ENCODE measurements around the gene IGF1R. TPM values are rescaled to one million over a fixed set of nuclear protein-coding genes. Genes with fewer than 3 reads are reported as not detected.

Gene IGF1R
- total RNA-seq, 1 experiment from 2014 or later, result 16.3 TPM

DNA sequence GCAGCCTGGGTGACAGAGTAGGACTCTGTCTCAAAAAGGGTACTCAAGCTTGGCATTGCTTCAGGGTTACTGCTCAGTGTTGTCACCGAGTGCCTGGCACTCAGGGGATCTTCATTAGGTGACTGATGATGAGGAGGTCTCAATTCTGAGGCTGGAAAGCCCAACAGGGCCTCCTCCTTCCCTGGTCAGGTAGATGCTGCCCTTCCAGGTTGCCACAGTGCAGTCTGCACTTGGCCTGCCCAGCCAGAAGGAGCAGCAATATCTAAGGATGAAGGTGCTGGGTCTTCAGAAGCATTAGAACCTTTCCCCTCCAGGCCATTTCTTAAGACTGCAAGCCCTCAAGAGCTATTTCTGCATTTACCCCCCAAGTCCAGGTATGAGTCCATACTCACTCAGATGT, 317.3 kb downstream of the IGF1R start:
- no peaks in the 10 kb centered on the region for H3K36me3 ChIP-seq (ENCODE audit: control insufficient read depth in 1 of 2, insufficient read depth in 2 of 2, low read length in 2 of 2)
- H3K4me2 ChIP-seq (ENCODE audit: low read length), result no peak overlapping the region
- no peak overlapping the region for H3K4me3 ChIP-seq (replicated peaks in 1 of 2; ENCODE audit: low read depth in 1 of 2, low read length in 2 of 2)
- ChIA-PET POLR2A (no interaction called here), CTCF (interaction anchor here (0.9 kb wide), 1 partner anchor 111 kb away, joined by 3 read pairs; no protein-coding TSS in a partner anchor), RAD21 (ENCODE audit: low non-redundant PET in 1 of 2, low total read pairs in 2 of 2, uncharacterized antibody in 2 of 2, unreplicated experiment in 2 of 2) (no interaction called here)
- H3K79me2 ChIP-seq (ENCODE audit: insufficient read depth, low read length), result no peaks in the 10 kb centered on the region
- no peaks in the 10 kb centered on the region for H3K27me3 ChIP-seq (ENCODE audit: insufficient read depth, low read length)
- no TSS peak for BruUV-seq (replicated peaks)
- TF ChIP-seq, protein P1, sequence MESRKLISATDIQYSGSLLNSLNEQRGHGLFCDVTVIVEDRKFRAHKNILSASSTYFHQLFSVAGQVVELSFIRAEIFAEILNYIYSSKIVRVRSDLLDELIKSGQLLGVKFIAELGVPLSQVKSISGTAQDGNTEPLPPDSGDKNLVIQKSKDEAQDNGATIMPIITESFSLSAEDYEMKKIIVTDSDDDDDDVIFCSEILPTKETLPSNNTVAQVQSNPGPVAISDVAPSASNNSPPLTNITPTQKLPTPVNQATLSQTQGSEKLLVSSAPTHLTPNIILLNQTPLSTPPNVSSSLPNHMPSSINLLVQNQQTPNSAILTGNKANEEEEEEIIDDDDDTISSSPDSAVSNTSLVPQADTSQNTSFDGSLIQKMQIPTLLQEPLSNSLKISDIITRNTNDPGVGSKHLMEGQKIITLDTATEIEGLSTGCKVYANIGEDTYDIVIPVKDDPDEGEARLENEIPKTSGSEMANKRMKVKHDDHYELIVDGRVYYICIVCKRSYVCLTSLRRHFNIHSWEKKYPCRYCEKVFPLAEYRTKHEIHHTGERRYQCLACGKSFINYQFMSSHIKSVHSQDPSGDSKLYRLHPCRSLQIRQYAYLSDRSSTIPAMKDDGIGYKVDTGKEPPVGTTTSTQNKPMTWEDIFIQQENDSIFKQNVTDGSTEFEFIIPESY (IDR thresholded peaks at IDR 0.05; ENCODE audit: extremely low read depth, insufficient replicate concordance, low read length), result no peak
- no peak for TF ChIP-seq ZFX (IDR thresholded peaks at IDR 0.05)
- no peaks in the 10 kb centered on the region for H4K20me1 ChIP-seq (ENCODE audit: insufficient read depth)
- ATAC-seq (no peak), DNase-seq (ENCODE audit: low read depth, low spot score) (no peak)
- no peaks in the 10 kb centered on the region for H3K9me2 ChIP-seq (ENCODE audit: insufficient read depth)
- no peaks in the 10 kb centered on the region for H3K9me3 ChIP-seq (ENCODE audit: control insufficient read depth in 1 of 2, insufficient read depth in 1 of 2, low read depth in 1 of 2, low read length in 2 of 2)
- no peak overlapping the region for H2AFZ ChIP-seq (ENCODE audit: low read depth, low read length, poor library complexity, severe bottlenecking)
- intact Hi-C loops (cut with micrococcal nuclease), result no loop called here
- no peak overlapping the region for H3K9ac ChIP-seq (ENCODE audit: low read length)
- peaks cover 0 to 2% of the 10 kb centered on the region in 2 experiments; a peak in 1 of 4 replicates for H3K4me1 ChIP-seq (ENCODE audit: control insufficient read depth in 1 of 2, insufficient read depth in 2 of 2, low read length in 2 of 2)
- H3K27ac ChIP-seq (ENCODE audit: low read depth, low read length), result no peak overlapping the region

DNA sequence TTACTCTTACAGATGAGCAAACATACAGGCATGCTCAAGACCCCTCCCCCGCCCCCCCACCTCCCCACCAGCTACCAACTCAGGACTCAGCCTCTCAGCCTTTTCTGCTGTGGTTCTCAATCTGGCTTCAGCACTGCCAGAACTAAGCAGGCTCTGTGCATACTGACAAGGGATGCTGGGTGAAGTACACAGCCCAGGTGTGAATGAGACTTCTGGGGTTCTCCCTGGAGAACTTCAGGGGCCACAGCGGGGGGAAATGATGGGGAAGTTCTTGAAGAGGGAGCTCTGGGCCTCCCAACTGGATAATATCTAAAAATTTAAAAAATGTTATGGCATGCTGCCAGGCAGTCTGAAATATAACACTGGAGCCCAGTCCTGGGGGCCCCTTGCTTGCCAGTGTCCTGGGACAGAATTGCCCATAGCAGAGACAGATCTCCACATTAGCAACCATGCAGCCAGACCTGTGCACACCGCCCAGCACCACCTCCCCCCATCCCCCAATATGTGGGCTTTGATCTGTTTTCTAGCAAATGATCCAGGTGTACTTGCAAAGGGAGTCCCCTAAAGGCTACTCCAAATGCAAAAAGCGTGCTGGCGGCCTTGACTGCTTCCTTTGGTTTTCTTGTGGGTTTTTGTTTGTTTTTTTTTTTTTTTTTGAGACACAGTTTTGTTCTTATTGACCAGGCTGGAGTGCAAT, 317.9 kb downstream of the IGF1R start:
- intact Hi-C loops (cut with micrococcal nuclease), result no loop called here
- Histone ChIP-seq H2AFZ (ENCODE audit: low read depth, low read length, poor library complexity, severe bottlenecking) (no peak overlapping the region), H3K4me3 (replicated peaks in 1 of 2; ENCODE audit: low read depth in 1 of 2, low read length in 2 of 2) (no peak overlapping the region), H3K79me2 (ENCODE audit: insufficient read depth, low read length) (no peaks in the 10 kb centered on the region), H3K4me2 (ENCODE audit: low read length) (no peak overlapping the region), H3K9me3 (ENCODE audit: control insufficient read depth in 1 of 2, insufficient read depth in 1 of 2, low read depth in 1 of 2, low read length in 2 of 2) (no peaks in the 10 kb centered on the region), H3K4me1 (ENCODE audit: control insufficient read depth in 1 of 2, insufficient read depth in 2 of 2, low read length in 2 of 2) (peaks cover 0 to 2% of the 10 kb centered on the region in 2 experiments; a peak in 1 of 4 replicates), H3K9ac (ENCODE audit: low read length) (no peak overlapping the region), H4K20me1 (ENCODE audit: insufficient read depth) (no peaks in the 10 kb centered on the region), H3K27me3 (ENCODE audit: insufficient read depth, low read length) (no peaks in the 10 kb centered on the region), H3K9me2 (ENCODE audit: insufficient read depth) (no peaks in the 10 kb centered on the region), H3K27ac (ENCODE audit: low read depth, low read length) (no peak overlapping the region), H3K36me3 (ENCODE audit: control insufficient read depth in 1 of 2, insufficient read depth in 2 of 2, low read length in 2 of 2) (no peaks in the 10 kb centered on the region)
- TF ChIP-seq TCF7L2 (IDR thresholded peaks at IDR 0.05; ENCODE audit: borderline replicate concordance, extremely low read depth, insufficient read depth, insufficient read length), result no peak
- TF ChIP-seq EZH2 (IDR thresholded peaks at IDR 0.05), result no peak
- TF ChIP-seq ZNF274 (IDR thresholded peaks at IDR 0.05; ENCODE audit: low read depth, low read length), result no peak
- TF ChIP-seq YY1 (IDR thresholded peaks at IDR 0.05; ENCODE audit: extremely low read depth, insufficient replicate concordance, low read depth, low read length), result no peak
- TF ChIP-seq SIN3A (IDR thresholded peaks at IDR 0.05; ENCODE audit: low read depth), result no peak
- no peak for TF ChIP-seq FOSL1 (IDR thresholded peaks at IDR 0.05; ENCODE audit: low read depth)
- no peak for TF ChIP-seq POLR2AphosphoS5 (IDR thresholded peaks at IDR 0.05; ENCODE audit: low read depth, low read length)
- no peak for TF ChIP-seq EZH2phosphoT487 (IDR thresholded peaks at IDR 0.05; ENCODE audit: borderline replicate concordance)
- no peak for TF ChIP-seq CEBPB (IDR thresholded peaks at IDR 0.05; ENCODE audit: low read depth)
- DNase-seq (ENCODE audit: low read depth, low spot score) (no peak), ATAC-seq (no peak)
- no TSS peak for BruUV-seq (replicated peaks)
- RAD21 ChIA-PET (ENCODE audit: low non-redundant PET in 1 of 2, low total read pairs in 2 of 2, uncharacterized antibody in 2 of 2, unreplicated experiment in 2 of 2), result no interaction called here
- CTCF ChIA-PET, result interaction anchor here (0.9 kb wide), 1 partner anchor 111 kb away, joined by 3 read pairs; no protein-coding TSS in a partner anchor
- POLR2A ChIA-PET, result no interaction called here
